Measurements from ENCODE around the gene PCDHGC4.

The PCDHGC4 gene

DNA sequence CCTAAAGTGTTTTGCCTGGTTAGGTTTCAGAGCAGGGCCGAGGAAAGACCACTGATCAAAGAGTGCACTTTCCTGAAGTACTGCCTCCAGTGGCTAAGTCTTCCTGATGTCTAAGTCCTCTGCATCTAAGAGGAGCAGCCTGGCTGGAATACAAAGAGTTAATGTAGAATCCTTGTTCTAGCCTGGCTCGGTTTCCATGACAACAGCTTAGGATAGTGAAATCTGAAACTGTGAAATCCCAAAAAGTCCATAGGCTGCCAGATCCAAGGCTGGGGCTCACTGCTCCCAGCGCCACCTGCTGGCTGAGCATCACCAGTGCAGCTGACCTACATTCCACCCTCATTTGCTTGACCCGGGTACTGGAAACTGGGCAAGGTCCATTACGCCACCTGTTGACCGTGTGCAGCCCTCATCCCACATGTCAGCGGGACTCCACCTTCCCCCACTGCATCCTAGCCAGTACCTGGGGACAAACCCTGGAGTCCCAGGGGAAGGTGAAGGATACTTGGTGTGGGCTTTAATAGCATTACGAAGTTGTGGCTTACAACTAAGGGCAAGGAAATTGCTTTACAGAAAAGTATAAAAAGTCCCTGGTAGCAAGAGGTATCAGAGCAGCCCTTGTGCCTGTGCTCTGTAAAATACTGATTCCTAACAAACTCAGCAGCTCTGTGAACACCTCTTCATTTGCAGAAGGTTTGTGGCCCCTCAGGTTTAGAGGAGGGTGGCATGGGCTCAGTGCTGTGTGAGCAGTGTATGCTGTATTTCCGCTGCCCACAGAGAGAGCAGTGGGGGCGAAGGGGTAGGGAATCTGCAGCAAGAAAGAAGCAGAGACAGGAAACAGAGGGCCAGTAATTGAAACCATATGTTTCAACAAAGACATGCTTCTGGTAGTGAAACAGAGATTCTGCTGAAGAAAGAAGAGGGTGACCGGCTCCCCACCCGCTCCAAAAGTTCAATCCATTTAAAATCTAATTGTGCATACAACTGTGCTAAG, 40.1 kb downstream of the PCDHGC4 start:
- Histone ChIP-seq H3K9ac (ENCODE audit: low read length) (peak overlapping the region; percentile 39; the same call in 1 of the 2 replicates), H3K4me2 (ENCODE audit: low read length) (peak overlapping the region; percentile 48), H3K4me3 (ENCODE audit: low read depth, low read length, poor library complexity, severe bottlenecking) (peak overlapping the region; percentile 9), H3K79me2 (ENCODE audit: insufficient read depth, low read length) (no peaks in the 10 kb centered on the region), H3K9me2 (ENCODE audit: low read depth, low read length) (no peaks in the 10 kb centered on the region), H3K4me1 (ENCODE audit: insufficient read depth, low read length, severe bottlenecking) (peaks cover 42% of the 10 kb centered on the region), H3K27ac (ENCODE audit: low read depth, low read length, poor library complexity, severe bottlenecking) (peak overlapping the region; percentile 83), H3K27me3 (ENCODE audit: insufficient read depth, low read length) (no peaks in the 10 kb centered on the region), H3K36me3 (ENCODE audit: insufficient read depth, low read length) (peaks cover 72% of the 10 kb centered on the region), H3K9me3 (ENCODE audit: low read length) (no peaks in the 10 kb centered on the region), H2AFZ (ENCODE audit: low read length) (no peak overlapping the region), H3F3A (ENCODE audit: insufficient read depth, low read length) (no peaks in the 10 kb centered on the region; the same call in 1 of the 2 replicates), H4K20me1 (ENCODE audit: insufficient read depth, low read length) (no peaks in the 10 kb centered on the region)
- TF ChIP-seq EZH2 (IDR thresholded peaks at IDR 0.05; ENCODE audit: borderline replicate concordance, low read length) (no peak), CTCF (IDR thresholded peaks at IDR 0.05; ENCODE audit: low read length) (peak; percentile 100)

- no peak overlapping the region for H2AFZ ChIP-seq (ENCODE audit: low read length)
- H3K4me1 ChIP-seq (ENCODE audit: insufficient read depth, low read length, severe bottlenecking): peaks cover 49% of the 10 kb centered on the region
- no peaks in the 10 kb centered on the region for H3K9me3 ChIP-seq (ENCODE audit: low read length)
- no peak for TF ChIP-seq EZH2 (IDR thresholded peaks at IDR 0.05; ENCODE audit: borderline replicate concordance, low read length)
- no peak overlapping the region for H3K4me3 ChIP-seq (ENCODE audit: low read depth, low read length, poor library complexity, severe bottlenecking)
- no peaks in the 10 kb centered on the region for H3K9me2 ChIP-seq (ENCODE audit: low read depth, low read length)
- no peaks in the 10 kb centered on the region; the same call in 1 of the 2 replicates for H3F3A ChIP-seq (ENCODE audit: insufficient read depth, low read length)
- no peaks in the 10 kb centered on the region for H3K27me3 ChIP-seq (ENCODE audit: insufficient read depth, low read length)
- peak overlapping the region; percentile 39; the same call in 1 of the 2 replicates for H3K9ac ChIP-seq (ENCODE audit: low read length)
- no peaks in the 10 kb centered on the region for H4K20me1 ChIP-seq (ENCODE audit: insufficient read depth, low read length)
- H3K4me2 ChIP-seq (ENCODE audit: low read length): peak overlapping the region; percentile 48; the same call in 1 of the 2 replicates
- peaks cover 65% of the 10 kb centered on the region for H3K36me3 ChIP-seq (ENCODE audit: insufficient read depth, low read length)
- peak overlapping the region; percentile 83 for H3K27ac ChIP-seq (ENCODE audit: low read depth, low read length, poor library complexity, severe bottlenecking)
- H3K79me2 ChIP-seq (ENCODE audit: insufficient read depth, low read length): no peaks in the 10 kb centered on the region
Observed at GRCh38 chr5:141525653-141526052, 40.8 kb downstream of the PCDHGC4 start.

DNA sequence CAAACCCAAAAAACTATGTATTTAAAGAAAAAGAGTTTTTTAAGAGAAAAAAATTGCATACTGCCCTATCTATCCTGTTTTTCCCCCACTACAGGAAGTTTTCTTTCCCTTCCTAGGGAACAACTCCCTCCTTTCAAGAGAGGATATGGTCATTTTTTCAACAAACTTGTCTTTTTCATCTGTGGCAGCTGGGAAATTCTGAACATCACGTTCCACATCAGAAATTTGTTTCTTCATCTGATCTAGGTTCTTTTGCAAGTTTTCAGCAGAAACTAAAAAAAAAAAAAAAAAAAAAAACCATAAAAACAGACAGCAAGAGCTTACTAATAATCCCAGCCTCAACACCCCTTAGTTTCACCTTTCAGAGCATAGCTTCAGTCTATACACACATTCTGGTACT, 42.6 kb downstream of the PCDHGC4 start:
- no peaks in the 10 kb centered on the region for H3K27me3 ChIP-seq (ENCODE audit: insufficient read depth, low read length)
- H3K9ac ChIP-seq (ENCODE audit: low read length): no peak overlapping the region; the same call in 1 of the 2 replicates
- H3K9me2 ChIP-seq (ENCODE audit: low read depth, low read length): no peaks in the 10 kb centered on the region
- TF ChIP-seq EZH2 (IDR thresholded peaks at IDR 0.05; ENCODE audit: borderline replicate concordance, low read length): no peak
- TF ChIP-seq CTCF (IDR thresholded peaks at IDR 0.05; ENCODE audit: low read length): no peak
- H3K36me3 ChIP-seq (ENCODE audit: insufficient read depth, low read length): peaks cover 48% of the 10 kb centered on the region
- H3F3A ChIP-seq (ENCODE audit: insufficient read depth, low read length): no peaks in the 10 kb centered on the region; the same call in 1 of the 2 replicates
- peak overlapping the region; percentile 83 for H3K27ac ChIP-seq (ENCODE audit: low read depth, low read length, poor library complexity, severe bottlenecking)
- no peak overlapping the region for H3K4me3 ChIP-seq (ENCODE audit: low read depth, low read length, poor library complexity, severe bottlenecking)
- H3K9me3 ChIP-seq (ENCODE audit: low read length): no peaks in the 10 kb centered on the region
- no peak overlapping the region for H3K4me2 ChIP-seq (ENCODE audit: low read length)
- H2AFZ ChIP-seq (ENCODE audit: low read length): no peak overlapping the region
- no peaks in the 10 kb centered on the region for H3K79me2 ChIP-seq (ENCODE audit: insufficient read depth, low read length)
- no peaks in the 10 kb centered on the region for H4K20me1 ChIP-seq (ENCODE audit: insufficient read depth, low read length)
- H3K4me1 ChIP-seq (ENCODE audit: insufficient read depth, low read length, severe bottlenecking): peaks cover 54% of the 10 kb centered on the region

All from OCI-LY1 (cell line).